LNCaP clone FGC (cell line): ENCODE measurements around the gene SELENBP1.
"Not testable (repeated sequence)": the region's sequence is repeated elsewhere in the genome, so short reads cannot be mapped to it uniquely, and the experiment has no call there.

Experiments used
- DNase-seq: peaks from one replicate; pipeline ENCODE4 v3.0.0-alpha.2; 2011; ENCODE audit warnings: low read depth
- H3K4me3 ChIP-seq: 2 replicates; pipeline ENCODE4 v1.5.1; 2011; ENCODE audit warnings: mild to moderate bottlenecking, low read depth, low read length, control low read depth
- TF ChIP-seq, protein P1 (sequence below): IDR thresholded peaks from 2 replicates; pipeline ENCODE4 v1.5.1; 2012; ENCODE audit warnings: mild to moderate bottlenecking; ENCODE audit not compliant: control insufficient read depth, insufficient read depth; ENCODE audit errors: extremely low read depth

SELENBP1 gene

GRCh38 chr1:151401125-151401788 is 28.8 kb upstream of the SELENBP1 start:
- H3K4me3 ChIP-seq = no peak overlapping the region
- DNase-seq = no peak
- TF ChIP-seq, protein P1, sequence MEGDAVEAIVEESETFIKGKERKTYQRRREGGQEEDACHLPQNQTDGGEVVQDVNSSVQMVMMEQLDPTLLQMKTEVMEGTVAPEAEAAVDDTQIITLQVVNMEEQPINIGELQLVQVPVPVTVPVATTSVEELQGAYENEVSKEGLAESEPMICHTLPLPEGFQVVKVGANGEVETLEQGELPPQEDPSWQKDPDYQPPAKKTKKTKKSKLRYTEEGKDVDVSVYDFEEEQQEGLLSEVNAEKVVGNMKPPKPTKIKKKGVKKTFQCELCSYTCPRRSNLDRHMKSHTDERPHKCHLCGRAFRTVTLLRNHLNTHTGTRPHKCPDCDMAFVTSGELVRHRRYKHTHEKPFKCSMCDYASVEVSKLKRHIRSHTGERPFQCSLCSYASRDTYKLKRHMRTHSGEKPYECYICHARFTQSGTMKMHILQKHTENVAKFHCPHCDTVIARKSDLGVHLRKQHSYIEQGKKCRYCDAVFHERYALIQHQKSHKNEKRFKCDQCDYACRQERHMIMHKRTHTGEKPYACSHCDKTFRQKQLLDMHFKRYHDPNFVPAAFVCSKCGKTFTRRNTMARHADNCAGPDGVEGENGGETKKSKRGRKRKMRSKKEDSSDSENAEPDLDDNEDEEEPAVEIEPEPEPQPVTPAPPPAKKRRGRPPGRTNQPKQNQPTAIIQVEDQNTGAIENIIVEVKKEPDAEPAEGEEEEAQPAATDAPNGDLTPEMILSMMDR = no peak

GRCh38 chr1:151399324-151400171 is 27.0 kb upstream of the SELENBP1 start, which contains the start of gene PSMB4:
Gene PSMB4, plus strand, starts transcription at chr1:151399573. Its CDS starts 15 bp downstream, at chr1:151399588.
- peak; percentile 88 for DNase-seq
- peak within 1 kb of the TSS; percentile 98 for H3K4me3 ChIP-seq
- TF ChIP-seq, protein P1 = peak; percentile 80

DNA sequence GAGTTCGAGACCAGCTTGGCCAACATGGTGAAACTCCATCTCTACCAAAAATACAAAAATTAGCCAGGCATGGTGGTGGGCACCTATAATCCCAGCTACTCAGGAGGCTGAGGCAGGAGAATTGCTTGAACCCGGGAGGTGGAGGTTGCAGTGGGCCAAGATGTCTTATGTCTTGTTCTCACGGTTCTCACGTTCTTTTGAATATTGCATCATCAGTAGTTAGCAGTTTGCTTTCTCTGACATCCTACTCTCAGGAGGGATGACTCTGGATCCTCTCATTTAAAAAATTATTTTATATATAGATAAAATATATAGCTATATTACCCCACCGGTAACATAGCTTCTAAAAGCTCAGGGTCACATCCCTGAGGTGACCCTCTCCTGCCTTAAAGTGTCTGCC is 23.8 kb upstream of the SELENBP1 start:
- not testable (repeated sequence) for H3K4me3 ChIP-seq

GRCh38 chr1:151393583-151393982 is 21.1 kb upstream of the SELENBP1 start:
- TF ChIP-seq, protein P1 = no peak
- no peak for DNase-seq
- no peak overlapping the region for H3K4me3 ChIP-seq

More for the DNA sequence above, 23.8 kb upstream of the SELENBP1 start:
- DNase-seq = not testable (repeated sequence)

GRCh38 chr1:151391079-151391563 is 18.6 kb upstream of the SELENBP1 start:
- no peak overlapping the region for H3K4me3 ChIP-seq
- TF ChIP-seq, protein P1 = no peak
- DNase-seq = no peak

DNA sequence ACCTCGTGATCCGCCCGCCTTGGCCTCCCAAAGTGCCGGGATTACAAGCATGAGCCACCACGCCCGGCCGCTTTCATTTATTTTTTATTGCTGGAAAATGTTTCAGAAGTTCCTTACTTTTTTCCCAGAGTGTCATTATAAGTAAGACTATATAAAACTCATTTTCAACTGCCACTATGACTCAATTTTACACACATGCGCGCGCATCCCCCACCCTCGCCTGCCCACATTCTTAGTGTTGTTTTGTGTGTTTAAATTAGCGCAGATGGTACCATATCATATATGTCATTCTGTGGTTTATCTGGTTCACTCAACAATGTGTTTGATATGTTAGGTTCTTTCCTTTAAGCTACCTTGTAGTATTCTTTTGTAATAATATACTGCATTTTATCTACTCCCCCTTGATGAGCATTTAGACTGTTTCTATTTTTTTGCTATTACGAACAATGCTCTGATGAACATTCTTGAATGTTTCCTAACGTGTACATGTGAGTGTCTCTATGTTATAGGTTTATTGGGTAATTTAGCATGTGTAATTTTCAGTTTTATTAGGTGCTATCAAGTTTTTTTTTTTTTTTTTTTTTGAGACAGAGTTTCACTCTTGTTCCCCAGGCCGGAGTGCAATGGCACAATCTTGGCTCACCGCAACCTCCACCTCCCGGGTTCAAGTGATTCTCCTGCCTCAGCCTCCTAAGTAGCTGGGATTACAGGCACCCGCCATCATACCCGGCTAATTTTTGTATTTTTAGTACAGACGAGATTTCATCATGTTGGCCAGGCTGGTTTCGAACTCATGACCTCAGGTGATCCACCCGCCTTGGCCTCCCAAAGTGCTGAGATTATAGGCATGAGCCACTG is 17.9 kb upstream of the SELENBP1 start:
- not testable (repeated sequence) for DNase-seq

DNA sequence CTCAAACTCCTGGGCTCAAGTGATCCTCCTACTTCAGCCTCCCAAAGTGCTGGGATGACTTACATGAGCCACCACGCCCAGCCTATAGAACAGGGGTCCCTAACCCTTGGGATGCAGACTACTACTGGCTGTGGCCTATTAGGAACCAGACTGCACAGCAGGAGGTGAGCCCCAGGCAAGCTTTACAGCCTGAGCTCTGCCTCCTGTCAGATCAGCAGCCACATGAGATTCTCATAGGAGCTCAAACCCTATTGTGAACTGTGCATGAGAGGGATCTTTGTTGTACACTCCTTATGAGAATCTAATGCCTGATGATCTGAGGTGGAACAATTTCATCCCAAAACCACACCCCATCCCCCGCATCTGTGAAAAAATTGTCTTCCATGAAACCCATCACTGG is 13.5 kb upstream of the SELENBP1 start:
- DNase-seq = no peak
- TF ChIP-seq, protein P1 = no peak

More for the DNA sequence above, 17.9 kb upstream of the SELENBP1 start:
- H3K4me3 ChIP-seq = not testable (repeated sequence)

More for the DNA sequence above, 13.5 kb upstream of the SELENBP1 start:
- H3K4me3 ChIP-seq = no peak overlapping the region
